ENCODE measurements around the gene ADRA1B. TPM values are rescaled to one million over a fixed set of nuclear protein-coding genes. Genes with fewer than 3 reads are reported as not detected.

The ADRA1B gene
- polyA plus RNA-seq, 3 donors, result not detected

- no peaks in the 10 kb centered on the region for H3K9me3 ChIP-seq (replicated peaks in 1 of 2; ENCODE audit: control insufficient read depth in 1 of 2, insufficient read depth in 1 of 2, low read length in 2 of 2)
- H3K79me2 ChIP-seq (ENCODE audit: insufficient read depth, low read length), result no peaks in the 10 kb centered on the region
- H3K27ac ChIP-seq (ENCODE audit: low read depth in 1 of 2, low read length in 2 of 2), result no peak overlapping the region
- H3K9me3 Mint-ChIP-seq, result peaks cover 0 to 8% (median 3%) of the 10 kb centered on the region in 7 donors
- TF ChIP-seq, protein P1, sequence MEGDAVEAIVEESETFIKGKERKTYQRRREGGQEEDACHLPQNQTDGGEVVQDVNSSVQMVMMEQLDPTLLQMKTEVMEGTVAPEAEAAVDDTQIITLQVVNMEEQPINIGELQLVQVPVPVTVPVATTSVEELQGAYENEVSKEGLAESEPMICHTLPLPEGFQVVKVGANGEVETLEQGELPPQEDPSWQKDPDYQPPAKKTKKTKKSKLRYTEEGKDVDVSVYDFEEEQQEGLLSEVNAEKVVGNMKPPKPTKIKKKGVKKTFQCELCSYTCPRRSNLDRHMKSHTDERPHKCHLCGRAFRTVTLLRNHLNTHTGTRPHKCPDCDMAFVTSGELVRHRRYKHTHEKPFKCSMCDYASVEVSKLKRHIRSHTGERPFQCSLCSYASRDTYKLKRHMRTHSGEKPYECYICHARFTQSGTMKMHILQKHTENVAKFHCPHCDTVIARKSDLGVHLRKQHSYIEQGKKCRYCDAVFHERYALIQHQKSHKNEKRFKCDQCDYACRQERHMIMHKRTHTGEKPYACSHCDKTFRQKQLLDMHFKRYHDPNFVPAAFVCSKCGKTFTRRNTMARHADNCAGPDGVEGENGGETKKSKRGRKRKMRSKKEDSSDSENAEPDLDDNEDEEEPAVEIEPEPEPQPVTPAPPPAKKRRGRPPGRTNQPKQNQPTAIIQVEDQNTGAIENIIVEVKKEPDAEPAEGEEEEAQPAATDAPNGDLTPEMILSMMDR (IDR thresholded peaks at IDR 0.05), result no peak
- H2AFZ ChIP-seq (ENCODE audit: insufficient read depth, low read depth, low read length, poor library complexity, severe bottlenecking), result no peak overlapping the region
- no peaks in the 10 kb centered on the region for H3K36me3 Mint-ChIP-seq
- peaks cover 14 to 15% of the 10 kb centered on the region in 2 donors for H3K4me1 ChIP-seq (ENCODE audit: control insufficient read depth in 1 of 2, insufficient read depth in 2 of 2, low read length in 2 of 2)
- H4K20me1 ChIP-seq (ENCODE audit: insufficient read depth, low read length), result no peaks in the 10 kb centered on the region
- H3K9ac ChIP-seq (ENCODE audit: insufficient read depth, low read length, poor library complexity, severe bottlenecking), result no peak overlapping the region
- peaks cover 7 to 10% (median 9%) of the 10 kb centered on the region in 3 donors for H3K27me3 Mint-ChIP-seq (ENCODE audit: low read depth in 3 of 3)
- H3K27me3 ChIP-seq (ENCODE audit: control insufficient read depth in 2 of 2, insufficient read depth in 2 of 2, low read length in 2 of 2), result no peaks in the 10 kb centered on the region
- H3K4me3 ChIP-seq (replicated peaks in 1 of 3; ENCODE audit: low read depth in 2 of 3, low read length in 3 of 3), result no peak overlapping the region
- H3K27ac Mint-ChIP-seq, result peak overlapping the region in 1 of 7 donors; percentile 8
- peaks cover 18% of the 10 kb centered on the region for H3K4me1 Mint-ChIP-seq
- H3K4me2 ChIP-seq (replicated peaks; ENCODE audit: extremely low read depth, low read length, poor library complexity, severe bottlenecking), result no peak overlapping the region
- no peaks in the 10 kb centered on the region for H3K36me3 ChIP-seq (replicated peaks in 1 of 2; ENCODE audit: control insufficient read depth in 1 of 2, insufficient read depth in 2 of 2, low read length in 2 of 2)
- intact Hi-C loops (cut with micrococcal nuclease), result no loop called here
- DNase-seq, result no peak
- WGBS (ENCODE audit: insufficient coverage), result 100% methylated on average over 1 of the region's 4 CpGs
- no peak overlapping the region for H3K4me3 Mint-ChIP-seq
These were observed 16.9 kb upstream of the ADRA1B start for GRCh38 chr5:159899067-159900049.

DNA sequence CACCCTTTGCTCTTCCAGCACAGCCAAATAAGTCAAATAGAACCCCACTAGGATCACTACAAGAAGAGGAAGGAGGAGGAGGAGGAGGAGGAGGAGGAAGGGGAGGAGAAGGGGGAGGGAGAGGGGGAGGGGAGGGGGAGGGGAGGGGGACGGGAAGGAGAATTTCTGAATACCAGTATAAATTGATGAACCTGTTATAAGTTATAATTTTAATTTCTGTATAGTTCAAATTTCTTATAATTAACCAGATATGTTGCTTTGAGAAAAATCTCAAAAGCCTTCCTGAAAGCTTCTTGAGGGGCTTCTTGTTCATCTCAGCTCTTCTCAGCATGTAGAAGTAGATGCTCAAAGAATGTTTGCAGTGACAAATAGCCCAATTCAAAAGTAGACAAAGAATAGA is 15.0 kb upstream of the ADRA1B start:
- H3K4me1 Mint-ChIP-seq, result peaks cover 18% of the 10 kb centered on the region
- H3K27me3 ChIP-seq (ENCODE audit: control insufficient read depth in 2 of 2, insufficient read depth in 2 of 2, low read length in 2 of 2), result no peaks in the 10 kb centered on the region
- H3K27me3 Mint-ChIP-seq (ENCODE audit: low read depth in 3 of 3), result peaks cover 7 to 12% (median 10%) of the 10 kb centered on the region in 3 donors
- H3K36me3 Mint-ChIP-seq, result no peaks in the 10 kb centered on the region
- H3K27ac Mint-ChIP-seq, result no peak overlapping the region
- DNase-seq, result no peak
- H3K27ac ChIP-seq (ENCODE audit: low read depth in 1 of 2, low read length in 2 of 2), result no peak overlapping the region
- H3K4me1 ChIP-seq (ENCODE audit: control insufficient read depth in 1 of 2, insufficient read depth in 2 of 2, low read length in 2 of 2), result peaks cover 14 to 15% of the 10 kb centered on the region in 2 donors
- H3K9ac ChIP-seq (ENCODE audit: insufficient read depth, low read length, poor library complexity, severe bottlenecking), result no peak overlapping the region
- TF ChIP-seq, protein P1 (IDR thresholded peaks at IDR 0.05), result no peak
- no peaks in the 10 kb centered on the region for H3K79me2 ChIP-seq (ENCODE audit: insufficient read depth, low read length)
- H3K36me3 ChIP-seq (replicated peaks in 1 of 2; ENCODE audit: control insufficient read depth in 1 of 2, insufficient read depth in 2 of 2, low read length in 2 of 2), result no peaks in the 10 kb centered on the region
- H2AFZ ChIP-seq (ENCODE audit: insufficient read depth, low read depth, low read length, poor library complexity, severe bottlenecking), result no peak overlapping the region
- H3K4me3 ChIP-seq (replicated peaks in 1 of 3; ENCODE audit: low read depth in 2 of 3, low read length in 3 of 3), result no peak overlapping the region
- intact Hi-C loops (cut with micrococcal nuclease), result no loop called here
- no peak overlapping the region for H3K4me3 Mint-ChIP-seq
- H3K9me3 ChIP-seq (replicated peaks in 1 of 2; ENCODE audit: control insufficient read depth in 1 of 2, insufficient read depth in 1 of 2, low read length in 2 of 2), result no peaks in the 10 kb centered on the region
- peaks cover 0 to 8% (median 3%) of the 10 kb centered on the region in 7 donors for H3K9me3 Mint-ChIP-seq
- H3K4me2 ChIP-seq (replicated peaks; ENCODE audit: extremely low read depth, low read length, poor library complexity, severe bottlenecking), result no peak overlapping the region
- WGBS (ENCODE audit: insufficient coverage), result no CpG with 5 or more reads among the region's 1 CpG
- H4K20me1 ChIP-seq (ENCODE audit: insufficient read depth, low read length), result no peaks in the 10 kb centered on the region
